Measurements from ENCODE around the gene INSC. TPM values are rescaled to one million over a fixed set of nuclear protein-coding genes. Genes with fewer than 3 reads are reported as not detected.
A peak's percentile ranks its signal among the peaks of the same experiment; 100 is the strongest.

The INSC gene
- total and polyA plus RNA-seq, 2 experiments from 2014 or later, result 0.10 TPM; not detected in 1

DNA sequence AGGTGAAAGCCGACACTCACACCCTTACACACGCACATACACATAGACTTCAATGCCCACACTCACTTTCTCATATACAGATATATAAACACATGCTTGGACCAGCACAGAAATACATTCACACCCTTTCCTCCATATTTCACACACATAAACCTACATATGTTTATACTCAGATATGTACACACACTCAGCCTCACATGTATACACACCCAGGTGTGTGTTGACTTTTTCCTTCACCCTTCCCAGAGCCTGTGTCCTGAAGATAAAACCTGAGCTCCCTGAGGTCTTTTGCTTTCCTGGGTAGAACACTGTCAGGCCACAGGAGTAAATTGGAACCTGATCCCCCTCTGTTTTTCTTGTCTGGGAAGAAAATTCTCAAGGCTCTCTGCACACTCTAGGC, 62.8 kb downstream of the INSC start:
- Histone ChIP-seq H3K36me3 (replicated peaks; ENCODE audit: insufficient read depth, low read depth) (no peaks in the 10 kb centered on the region), H3K9me3 (ENCODE audit: low read depth) (no peaks in the 10 kb centered on the region), H3K27ac (no peak overlapping the region), H3K9me2 (replicated peaks; ENCODE audit: insufficient read depth) (no peaks in the 10 kb centered on the region), H3K4me2 (no peak overlapping the region), H3K4me3 (no peak overlapping the region), H4K20me1 (ENCODE audit: insufficient read depth, poor library complexity, severe bottlenecking) (no peaks in the 10 kb centered on the region), H2AFZ (no peak overlapping the region), H3K27me3 (peaks cover 6% of the 10 kb centered on the region), H3K4me1 (ENCODE audit: insufficient read depth) (peaks cover 5% of the 10 kb centered on the region), H3K79me2 (no peaks in the 10 kb centered on the region)
- TF ChIP-seq EZH2phosphoT487 (IDR thresholded peaks at IDR 0.05; ENCODE audit: low read depth, severe bottlenecking, unreplicated experiment), result no peak
- no peak for TF ChIP-seq EZH2 (IDR thresholded peaks at IDR 0.05; ENCODE audit: borderline replicate concordance)
- DNase-seq (ENCODE audit: low spot score), result no peak
- WGBS (ENCODE audit: low lambda C conversion rate, missing lambda C conversion rate), result 83% methylated on average over 2 of the region's 2 CpGs

DNA sequence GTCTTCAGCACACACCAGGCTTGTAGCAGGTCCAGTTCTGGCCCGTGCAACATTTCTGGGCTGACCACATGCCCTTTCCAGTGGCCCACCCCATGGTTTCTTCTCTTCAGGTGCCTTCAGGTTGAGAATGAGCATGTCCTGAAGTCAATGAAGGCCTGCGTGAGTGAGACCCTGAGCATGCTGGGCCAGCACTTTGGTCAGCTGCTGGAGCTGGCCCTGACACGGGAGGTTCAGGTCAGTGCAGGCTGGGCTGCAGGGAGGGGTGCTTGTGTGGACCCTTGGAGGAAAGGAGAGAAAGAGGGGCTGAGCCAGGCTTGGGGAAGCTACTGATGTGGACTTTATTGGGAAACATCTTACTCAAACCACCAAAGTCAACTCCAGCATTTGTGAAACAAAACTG, 63.5 kb downstream of the INSC start:
- Histone ChIP-seq H3K9me2 (replicated peaks; ENCODE audit: insufficient read depth) (no peaks in the 10 kb centered on the region), H2AFZ (no peak overlapping the region), H4K20me1 (ENCODE audit: insufficient read depth, poor library complexity, severe bottlenecking) (no peaks in the 10 kb centered on the region), H3K9me3 (ENCODE audit: low read depth) (no peaks in the 10 kb centered on the region), H3K4me2 (no peak overlapping the region), H3K4me3 (no peak overlapping the region), H3K79me2 (no peaks in the 10 kb centered on the region), H3K27me3 (peaks cover 5% of the 10 kb centered on the region), H3K4me1 (ENCODE audit: insufficient read depth) (peaks cover 5% of the 10 kb centered on the region), H3K36me3 (replicated peaks; ENCODE audit: insufficient read depth, low read depth) (no peaks in the 10 kb centered on the region), H3K27ac (no peak overlapping the region)
- WGBS (ENCODE audit: low lambda C conversion rate, missing lambda C conversion rate), result 98% methylated on average over 3 of the region's 3 CpGs
- TF ChIP-seq EZH2 (IDR thresholded peaks at IDR 0.05; ENCODE audit: borderline replicate concordance) (no peak), EZH2phosphoT487 (IDR thresholded peaks at IDR 0.05; ENCODE audit: low read depth, severe bottlenecking, unreplicated experiment) (no peak)
- TF ChIP-seq, protein P1, sequence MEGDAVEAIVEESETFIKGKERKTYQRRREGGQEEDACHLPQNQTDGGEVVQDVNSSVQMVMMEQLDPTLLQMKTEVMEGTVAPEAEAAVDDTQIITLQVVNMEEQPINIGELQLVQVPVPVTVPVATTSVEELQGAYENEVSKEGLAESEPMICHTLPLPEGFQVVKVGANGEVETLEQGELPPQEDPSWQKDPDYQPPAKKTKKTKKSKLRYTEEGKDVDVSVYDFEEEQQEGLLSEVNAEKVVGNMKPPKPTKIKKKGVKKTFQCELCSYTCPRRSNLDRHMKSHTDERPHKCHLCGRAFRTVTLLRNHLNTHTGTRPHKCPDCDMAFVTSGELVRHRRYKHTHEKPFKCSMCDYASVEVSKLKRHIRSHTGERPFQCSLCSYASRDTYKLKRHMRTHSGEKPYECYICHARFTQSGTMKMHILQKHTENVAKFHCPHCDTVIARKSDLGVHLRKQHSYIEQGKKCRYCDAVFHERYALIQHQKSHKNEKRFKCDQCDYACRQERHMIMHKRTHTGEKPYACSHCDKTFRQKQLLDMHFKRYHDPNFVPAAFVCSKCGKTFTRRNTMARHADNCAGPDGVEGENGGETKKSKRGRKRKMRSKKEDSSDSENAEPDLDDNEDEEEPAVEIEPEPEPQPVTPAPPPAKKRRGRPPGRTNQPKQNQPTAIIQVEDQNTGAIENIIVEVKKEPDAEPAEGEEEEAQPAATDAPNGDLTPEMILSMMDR (IDR thresholded peaks at IDR 0.05; ENCODE audit: poor library complexity), result no peak
- DNase-seq (ENCODE audit: low spot score), result no peak

DNA sequence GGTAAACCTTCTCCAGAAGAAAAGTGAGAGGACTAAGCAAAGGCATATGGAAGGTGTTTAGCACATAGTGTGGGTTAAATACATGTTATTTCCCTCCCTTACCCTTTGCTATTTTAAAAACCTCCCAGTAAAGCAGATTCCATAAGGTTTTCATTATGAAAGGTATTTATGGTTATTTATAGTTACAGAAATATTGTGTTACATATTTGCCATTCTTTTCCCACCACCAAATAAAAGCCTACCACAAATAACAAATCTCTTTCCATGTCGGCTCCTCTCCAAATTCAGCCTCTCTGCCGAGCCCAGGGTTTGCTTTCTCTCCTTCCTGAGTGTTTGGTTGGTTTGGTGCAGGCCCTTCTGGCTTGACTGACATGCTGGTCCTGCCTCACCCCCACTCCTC, 64.4 kb downstream of the INSC start:
- H3K4me1 ChIP-seq (ENCODE audit: insufficient read depth), result peaks cover 5% of the 10 kb centered on the region
- H3K9me3 ChIP-seq (ENCODE audit: low read depth), result no peaks in the 10 kb centered on the region
- no peaks in the 10 kb centered on the region for H3K79me2 ChIP-seq
- no peaks in the 10 kb centered on the region for H3K9me2 ChIP-seq (replicated peaks; ENCODE audit: insufficient read depth)
- TF ChIP-seq EZH2 (IDR thresholded peaks at IDR 0.05; ENCODE audit: borderline replicate concordance) (no peak), EZH2phosphoT487 (IDR thresholded peaks at IDR 0.05; ENCODE audit: low read depth, severe bottlenecking, unreplicated experiment) (no peak)
- TF ChIP-seq, protein P1 (IDR thresholded peaks at IDR 0.05; ENCODE audit: poor library complexity), result no peak
- DNase-seq (ENCODE audit: low spot score), result peak; percentile 15
- H2AFZ ChIP-seq, result no peak overlapping the region
- H3K27ac ChIP-seq, result peak overlapping the region; percentile 40
- no peak overlapping the region for H3K4me3 ChIP-seq
- H4K20me1 ChIP-seq (ENCODE audit: insufficient read depth, poor library complexity, severe bottlenecking), result no peaks in the 10 kb centered on the region
- H3K4me2 ChIP-seq, result no peak overlapping the region
- no peaks in the 10 kb centered on the region for H3K36me3 ChIP-seq (replicated peaks; ENCODE audit: insufficient read depth, low read depth)
- WGBS (ENCODE audit: low lambda C conversion rate, missing lambda C conversion rate), result 55% methylated on average over 2 of the region's 2 CpGs
- peaks cover 2% of the 10 kb centered on the region for H3K27me3 ChIP-seq

DNA sequence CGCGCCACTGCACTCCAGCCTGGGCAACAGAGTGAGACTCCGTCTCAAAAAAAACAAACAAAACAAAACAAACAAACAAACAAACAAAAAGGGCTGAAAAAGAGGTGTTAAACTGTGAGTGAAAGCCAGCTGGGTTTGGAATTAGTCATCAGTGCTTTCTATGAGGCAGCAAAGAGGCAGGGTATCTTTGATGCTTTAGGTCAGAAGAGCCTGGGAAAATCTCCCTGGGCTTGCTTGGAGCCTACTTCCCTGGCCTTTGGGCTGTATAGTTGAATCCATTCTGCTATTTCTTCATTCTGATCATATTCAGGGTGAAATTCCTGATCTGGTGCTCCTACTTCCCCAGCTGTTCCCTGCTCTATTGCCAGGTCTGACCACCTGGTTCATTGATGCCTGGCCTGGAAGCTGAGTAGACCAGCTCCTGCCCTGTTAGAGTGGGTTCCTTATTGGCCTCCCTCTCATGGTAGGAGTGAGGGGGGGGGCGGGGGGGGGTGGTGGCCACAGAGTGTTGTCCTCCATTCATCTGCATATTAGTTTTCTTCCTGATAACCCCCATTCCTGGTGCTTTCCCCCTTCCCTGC, 65.6 kb downstream of the INSC start:
- TF ChIP-seq EZH2 (IDR thresholded peaks at IDR 0.05; ENCODE audit: borderline replicate concordance), result no peak
- no peak for TF ChIP-seq EZH2phosphoT487 (IDR thresholded peaks at IDR 0.05; ENCODE audit: low read depth, severe bottlenecking, unreplicated experiment)
- TF ChIP-seq, protein P1 (IDR thresholded peaks at IDR 0.05; ENCODE audit: poor library complexity), result no peak
- Histone ChIP-seq H3K4me2 (no peak overlapping the region), H4K20me1 (ENCODE audit: insufficient read depth, poor library complexity, severe bottlenecking) (no peaks in the 10 kb centered on the region), H2AFZ (no peak overlapping the region), H3K9me3 (ENCODE audit: low read depth) (no peaks in the 10 kb centered on the region), H3K27ac (no peak overlapping the region), H3K36me3 (replicated peaks; ENCODE audit: insufficient read depth, low read depth) (no peaks in the 10 kb centered on the region), H3K79me2 (no peaks in the 10 kb centered on the region), H3K9me2 (replicated peaks; ENCODE audit: insufficient read depth) (no peaks in the 10 kb centered on the region), H3K4me1 (ENCODE audit: insufficient read depth) (peaks cover 5% of the 10 kb centered on the region), H3K4me3 (no peak overlapping the region), H3K27me3 (no peaks in the 10 kb centered on the region)
- DNase-seq (ENCODE audit: low spot score), result no peak
- WGBS (ENCODE audit: low lambda C conversion rate, missing lambda C conversion rate), result 73% methylated on average over 4 of the region's 4 CpGs
